Type B pancreatic cell (in vitro differentiated cells): ENCODE data around the gene MACF1. TPM values are rescaled to one million over a fixed set of nuclear protein-coding genes. Genes with fewer than 3 reads are reported as not detected.

Experiments
- DNase-seq: peaks from one replicate; pipeline ENCODE4 v3.0.0; 2021; ENCODE audit warnings: mixed read lengths; ENCODE audit not compliant: unreplicated experiment; ENCODE audit errors: extremely low spot score
- H3K27ac Mint-ChIP-seq: 2 replicates; pipeline ENCODE4 v1.8.0; 2021; ENCODE audit warnings: mild to moderate bottlenecking, mixed read lengths
- H3K27me3 Mint-ChIP-seq: 2 replicates; pipeline ENCODE4 v1.8.0; 2021; ENCODE audit warnings: mixed read lengths
- H3K36me3 Mint-ChIP-seq: 2 replicates; pipeline ENCODE4 v1.8.0; 2021; ENCODE audit warnings: mixed read lengths
- H3K4me1 Mint-ChIP-seq: one replicate; pipeline ENCODE4 v1.8.0; 2021; ENCODE audit warnings: mixed read lengths; ENCODE audit not compliant: unreplicated experiment
- H3K4me3 Mint-ChIP-seq: 2 replicates; pipeline ENCODE4 v1.8.0; 2021; ENCODE audit warnings: mild to moderate bottlenecking, mixed read lengths
- H3K9me3 Mint-ChIP-seq: 2 replicates; pipeline ENCODE4 v1.8.0; 2021; ENCODE audit warnings: mixed read lengths
- total RNA-seq: library from RNA; stranded (reverse); gene quantifications from 2 replicates; pipeline ENCODE4 v1.2.1, GENCODE V29; 2021; ENCODE audit warnings: low replicate concordance
- TF ChIP-seq, protein P1 (sequence below): fragments of 200-600 bp; sonication (generic); conservative IDR thresholded peaks from 2 replicates; pipeline ENCODE4 v1.5.0; 2021; ENCODE audit warnings: antibody characterized with exemption, mild to moderate bottlenecking

Gene MACF1
- total RNA-seq, 1 donor from 2014 or later, result 201 TPM

DNA sequence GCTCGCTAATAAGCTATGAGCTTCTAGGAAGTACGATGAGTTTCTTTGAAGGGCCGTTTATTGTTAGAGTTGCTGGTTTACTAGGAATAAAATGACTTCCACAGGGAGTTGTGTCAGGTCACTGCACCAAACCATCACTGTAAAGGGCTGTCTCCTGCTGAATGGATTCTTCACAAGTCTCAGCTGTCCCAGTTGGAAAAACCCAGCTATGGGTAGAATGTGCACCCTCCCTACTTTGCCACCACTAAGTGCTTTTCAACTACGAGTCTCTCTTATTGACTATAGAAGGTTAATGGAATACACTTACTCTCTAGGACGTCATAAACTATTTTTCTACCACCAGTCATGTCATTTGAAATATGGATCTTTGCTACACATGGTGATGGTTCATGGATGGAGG is 192.2 kb downstream of the MACF1 start:
- Mint-ChIP-seq H3K4me1 (peaks cover 69% of the 10 kb centered on the region), H3K27ac (peak overlapping the region; percentile 93), H3K36me3 (no peaks in the 10 kb centered on the region), H3K4me3 (no peak overlapping the region), H3K9me3 (no peaks in the 10 kb centered on the region), H3K27me3 (no peaks in the 10 kb centered on the region)
- no peak for DNase-seq
- TF ChIP-seq, protein P1, sequence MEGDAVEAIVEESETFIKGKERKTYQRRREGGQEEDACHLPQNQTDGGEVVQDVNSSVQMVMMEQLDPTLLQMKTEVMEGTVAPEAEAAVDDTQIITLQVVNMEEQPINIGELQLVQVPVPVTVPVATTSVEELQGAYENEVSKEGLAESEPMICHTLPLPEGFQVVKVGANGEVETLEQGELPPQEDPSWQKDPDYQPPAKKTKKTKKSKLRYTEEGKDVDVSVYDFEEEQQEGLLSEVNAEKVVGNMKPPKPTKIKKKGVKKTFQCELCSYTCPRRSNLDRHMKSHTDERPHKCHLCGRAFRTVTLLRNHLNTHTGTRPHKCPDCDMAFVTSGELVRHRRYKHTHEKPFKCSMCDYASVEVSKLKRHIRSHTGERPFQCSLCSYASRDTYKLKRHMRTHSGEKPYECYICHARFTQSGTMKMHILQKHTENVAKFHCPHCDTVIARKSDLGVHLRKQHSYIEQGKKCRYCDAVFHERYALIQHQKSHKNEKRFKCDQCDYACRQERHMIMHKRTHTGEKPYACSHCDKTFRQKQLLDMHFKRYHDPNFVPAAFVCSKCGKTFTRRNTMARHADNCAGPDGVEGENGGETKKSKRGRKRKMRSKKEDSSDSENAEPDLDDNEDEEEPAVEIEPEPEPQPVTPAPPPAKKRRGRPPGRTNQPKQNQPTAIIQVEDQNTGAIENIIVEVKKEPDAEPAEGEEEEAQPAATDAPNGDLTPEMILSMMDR, result no peak

DNA sequence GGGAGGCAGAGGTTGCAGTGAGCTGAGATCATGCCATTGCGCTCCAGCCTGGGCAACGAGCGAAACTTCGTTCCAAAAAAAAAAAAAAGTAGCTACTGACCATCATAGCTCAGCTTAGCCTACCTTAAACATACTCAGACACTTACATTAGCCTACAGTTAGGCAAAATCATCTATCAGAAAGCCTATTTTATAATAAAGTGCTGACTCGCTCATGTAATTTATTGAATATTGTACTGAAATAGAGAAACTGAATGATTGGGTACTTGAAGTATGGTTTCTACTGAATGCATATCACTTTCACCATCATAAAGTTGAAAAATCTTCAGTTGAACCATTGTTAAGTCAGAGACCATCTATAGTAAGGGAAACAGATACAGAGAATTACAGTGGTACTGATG is 193.0 kb downstream of the MACF1 start:
- DNase-seq, result no peak
- no peak overlapping the region for H3K4me3 Mint-ChIP-seq
- TF ChIP-seq, protein P1, result no peak
- H3K9me3 Mint-ChIP-seq, result no peaks in the 10 kb centered on the region
- no peaks in the 10 kb centered on the region for H3K36me3 Mint-ChIP-seq
- H3K27ac Mint-ChIP-seq, result peak overlapping the region; percentile 99
- H3K27me3 Mint-ChIP-seq, result no peaks in the 10 kb centered on the region
- peaks cover 65% of the 10 kb centered on the region for H3K4me1 Mint-ChIP-seq

GRCh38 chr1:39398278-39399021 is 194.0 kb downstream of the MACF1 start:
- peaks cover 60% of the 10 kb centered on the region for H3K4me1 Mint-ChIP-seq
- TF ChIP-seq, protein P1, result no peak
- H3K9me3 Mint-ChIP-seq, result no peaks in the 10 kb centered on the region
- H3K36me3 Mint-ChIP-seq, result no peaks in the 10 kb centered on the region
- H3K27ac Mint-ChIP-seq, result peak overlapping the region; percentile 99
- H3K27me3 Mint-ChIP-seq, result no peaks in the 10 kb centered on the region
- no peak for DNase-seq
- peak overlapping the region; percentile 77 for H3K4me3 Mint-ChIP-seq

- H3K4me3 Mint-ChIP-seq, result no peak overlapping the region
- H3K4me1 Mint-ChIP-seq, result peaks cover 55% of the 10 kb centered on the region
- DNase-seq, result no peak
- H3K27me3 Mint-ChIP-seq, result no peaks in the 10 kb centered on the region
- no peak overlapping the region for H3K27ac Mint-ChIP-seq
- no peaks in the 10 kb centered on the region for H3K9me3 Mint-ChIP-seq
- peaks cover 4% of the 10 kb centered on the region for H3K36me3 Mint-ChIP-seq
- TF ChIP-seq, protein P1, result no peak
These were observed 196.6 kb downstream of the MACF1 start for GRCh38 chr1:39401106-39401505.

DNA sequence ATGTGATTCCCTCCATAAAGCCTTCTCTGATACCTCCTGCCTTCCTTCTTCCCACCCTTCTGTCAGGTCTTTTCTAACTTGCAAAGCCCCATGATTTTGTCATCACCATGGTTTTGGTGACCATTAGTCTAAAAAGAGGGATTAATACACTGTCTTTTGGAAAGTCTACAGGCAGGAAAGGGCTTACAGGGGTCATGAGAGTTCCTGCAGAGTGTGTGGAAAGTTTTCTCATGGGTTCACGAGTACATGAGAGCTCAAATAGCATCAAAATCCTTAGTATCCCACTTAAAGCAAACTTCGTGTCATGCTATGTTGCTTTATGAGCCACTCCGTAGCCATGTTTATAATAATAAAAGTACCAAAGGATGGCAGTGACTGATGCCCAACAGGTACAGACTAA is 200.4 kb downstream of the MACF1 start:
- no peak for DNase-seq
- Mint-ChIP-seq H3K4me1 (peaks cover 44% of the 10 kb centered on the region), H3K4me3 (no peak overlapping the region), H3K27ac (no peak overlapping the region), H3K36me3 (peaks cover 4% of the 10 kb centered on the region), H3K27me3 (no peaks in the 10 kb centered on the region), H3K9me3 (no peaks in the 10 kb centered on the region)
- TF ChIP-seq, protein P1, result no peak
